NCI-H1436 treated with DMSO at 0.1 percent for 48 hours (cell line): Measurements from ENCODE around the gene NANS.
"Not testable (repeated sequence)": the region's sequence is repeated elsewhere in the genome, so short reads cannot be mapped to it uniquely, and the experiment has no call there.

Source experiments
- DNase-seq: peaks from one replicate; lab custom pipeline; 2025; lab: John Stamatoyannopoulos, UW

Gene NANS

GRCh38 chr9:98101868-98102273 lies 45.3 kb downstream of the NANS start:
- no peak for DNase-seq

DNA sequence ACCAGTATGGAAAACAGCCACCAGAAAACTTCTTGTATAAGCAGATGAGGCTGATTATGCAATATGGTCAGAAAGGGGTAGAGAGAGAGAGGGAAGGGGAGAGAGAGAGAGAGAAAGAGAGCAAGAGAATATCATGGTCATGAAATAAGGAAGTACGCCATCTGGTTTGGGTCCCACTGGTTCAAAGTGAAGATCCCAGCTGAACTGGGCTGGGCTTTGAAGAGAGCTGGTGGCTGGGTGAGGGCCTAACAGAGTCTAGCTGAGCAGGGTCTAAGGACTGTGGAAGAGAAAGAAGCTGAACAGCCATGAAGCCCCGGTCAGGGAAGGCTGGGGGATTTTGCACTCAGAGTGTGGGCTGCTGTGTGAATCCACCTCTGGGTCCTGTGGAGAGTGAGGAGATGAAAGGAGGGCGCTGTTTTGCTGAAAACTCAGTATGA lies 47.9 kb downstream of the NANS start:
- no peak for DNase-seq

GRCh38 chr9:98105006-98105405 lies 48.5 kb downstream of the NANS start:
- no peak for DNase-seq

GRCh38 chr9:98107926-98108325 lies 51.4 kb downstream of the NANS start:
- DNase-seq = no peak

- DNase-seq = no peak
Measured at GRCh38 chr9:98108531-98109031, 52.0 kb downstream of the NANS start.

DNA sequence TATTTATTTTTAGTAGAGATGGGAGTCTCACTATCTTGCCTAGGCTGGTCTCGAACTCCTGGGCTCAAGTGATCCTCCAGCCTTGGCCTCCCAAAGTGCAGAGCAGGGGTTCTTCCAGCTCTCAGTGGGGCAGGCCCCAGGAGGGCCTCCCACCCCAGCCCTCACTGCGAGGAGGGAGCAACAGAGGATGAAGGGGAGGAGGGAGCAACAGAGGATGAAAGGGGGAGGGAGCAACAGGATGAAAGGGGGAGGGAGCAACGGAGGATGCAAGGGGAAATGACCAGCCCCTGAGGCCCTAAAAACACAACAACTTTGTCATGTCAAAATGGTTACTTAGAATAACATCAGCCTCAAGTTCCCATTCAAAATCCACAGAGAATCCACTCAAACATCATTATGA lies 52.5 kb downstream of the NANS start:
- DNase-seq = no peak

DNA sequence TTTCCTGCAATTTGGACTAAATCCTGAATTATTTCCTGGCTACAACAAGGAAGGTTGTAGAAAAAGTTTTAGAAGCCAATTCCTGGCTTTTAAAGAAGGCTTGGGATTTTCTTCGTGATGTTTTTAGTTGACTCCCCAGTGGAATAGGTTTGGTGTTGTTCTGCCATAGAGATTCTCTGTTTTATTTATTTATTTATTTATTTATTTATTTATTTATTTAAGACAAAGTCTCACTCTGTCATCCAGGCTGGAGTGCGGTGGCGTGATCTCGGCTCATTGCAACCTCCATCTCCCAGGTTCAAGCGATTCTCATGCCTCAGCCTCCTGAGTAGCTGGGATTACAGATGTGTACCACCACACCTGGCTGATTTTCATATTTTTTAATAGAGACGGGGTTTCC lies 60.6 kb downstream of the NANS start:
- not testable (repeated sequence) for DNase-seq

DNA sequence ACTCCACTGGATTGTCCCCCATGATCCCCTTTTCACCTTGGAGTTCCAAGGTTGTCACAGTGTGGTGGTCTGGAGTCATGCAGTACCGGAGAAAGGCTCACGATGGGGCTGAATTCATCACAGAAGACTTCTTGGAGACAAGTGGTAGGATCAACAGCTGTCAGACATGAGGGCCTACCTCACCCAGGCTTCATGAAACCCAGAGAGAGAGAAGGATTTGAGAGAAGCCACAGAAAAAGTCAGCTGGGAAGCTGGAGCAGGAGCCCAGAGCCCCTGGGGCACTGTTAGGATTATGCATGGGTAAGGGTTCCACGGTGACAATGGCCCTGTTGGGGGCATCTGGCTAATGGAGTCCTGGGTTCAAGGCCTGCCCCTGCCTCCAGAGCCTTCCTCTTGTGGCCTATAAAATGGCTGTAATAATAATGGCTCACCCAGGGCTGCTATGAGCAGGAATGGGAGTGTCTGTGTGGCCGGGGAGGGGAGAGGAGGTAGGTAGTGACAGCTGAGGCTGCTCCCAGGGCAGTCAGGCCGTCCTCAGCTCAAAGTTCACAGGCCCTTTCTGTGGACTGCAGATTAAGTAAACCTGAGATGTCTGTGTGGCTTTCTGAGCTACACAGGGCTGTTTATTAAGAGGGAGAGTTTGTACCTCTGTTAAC lies 61.6 kb downstream of the NANS start:
- no peak for DNase-seq

DNA sequence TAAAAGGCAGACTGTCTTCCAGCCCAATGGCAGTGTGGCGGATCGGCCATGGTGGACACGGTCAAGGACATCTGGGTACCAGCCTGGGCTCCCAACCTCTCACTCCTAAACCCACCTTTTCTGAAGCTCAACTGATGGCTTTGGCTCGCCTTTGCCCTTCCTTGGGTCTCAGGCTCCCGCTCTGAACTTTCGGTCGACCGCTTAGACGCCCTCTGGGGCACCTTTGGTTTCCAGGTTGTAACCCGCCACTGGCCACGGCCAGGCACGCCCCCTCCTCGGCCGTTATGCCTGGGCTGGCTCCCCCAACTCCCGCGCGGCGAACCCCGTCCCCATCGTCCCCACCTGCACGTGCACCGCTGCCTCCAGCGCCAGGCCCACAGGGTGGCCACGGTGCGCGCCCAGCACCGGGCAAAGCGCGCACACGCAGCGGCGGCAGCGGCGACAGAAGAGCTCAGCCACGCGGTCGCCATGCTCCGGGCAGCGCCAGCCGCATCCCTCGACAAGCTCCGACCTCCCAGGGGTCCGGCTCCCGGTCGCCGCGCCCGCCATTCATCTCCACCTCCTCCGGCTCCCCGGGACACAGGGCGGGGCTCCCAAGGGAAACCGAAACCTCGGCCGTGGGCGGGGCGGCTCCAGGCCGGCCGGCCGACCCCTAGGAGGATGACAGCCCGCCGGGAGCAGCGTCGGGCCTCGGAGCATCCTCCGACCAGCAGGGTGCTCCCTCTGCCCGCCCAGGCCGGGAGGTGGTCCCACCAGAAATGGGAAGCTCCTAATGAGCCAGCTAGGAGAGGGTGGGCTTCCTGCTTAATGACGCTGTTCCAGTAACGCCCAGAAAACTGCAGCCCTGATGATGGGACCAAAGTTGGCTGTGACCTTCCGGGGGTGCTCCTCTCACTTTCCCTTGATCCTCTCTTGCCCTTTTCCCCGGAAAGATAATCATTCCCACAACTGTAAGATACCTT lies 62.4 kb downstream of the NANS start, which contains the start of gene TRIM14:
Gene TRIM14, minus strand, starts transcription at position 583 of the 962 bp plus-strand sequence. Its CDS starts 34 bp downstream, at position 549.
- DNase-seq = no peak

DNA sequence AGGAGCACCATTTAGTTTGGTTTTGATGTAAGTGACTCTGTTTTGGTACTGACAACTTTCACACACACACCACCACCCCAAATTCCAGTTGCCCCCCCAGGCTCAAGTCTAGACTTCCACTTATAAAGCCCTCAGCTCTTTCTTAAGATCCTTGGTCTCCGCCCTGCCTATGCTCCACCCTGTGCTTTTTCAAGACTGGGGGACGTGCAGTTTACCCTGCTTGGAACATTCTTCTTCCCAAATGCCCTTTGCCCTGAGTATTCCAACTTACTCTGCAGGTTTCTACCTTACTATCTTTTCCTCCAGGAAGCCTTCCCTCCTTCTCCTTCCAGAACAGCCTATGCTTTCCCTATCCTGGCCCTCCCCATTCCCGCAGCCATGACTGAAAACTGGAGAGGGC lies 63.9 kb downstream of the NANS start:
- no peak for DNase-seq

DNA sequence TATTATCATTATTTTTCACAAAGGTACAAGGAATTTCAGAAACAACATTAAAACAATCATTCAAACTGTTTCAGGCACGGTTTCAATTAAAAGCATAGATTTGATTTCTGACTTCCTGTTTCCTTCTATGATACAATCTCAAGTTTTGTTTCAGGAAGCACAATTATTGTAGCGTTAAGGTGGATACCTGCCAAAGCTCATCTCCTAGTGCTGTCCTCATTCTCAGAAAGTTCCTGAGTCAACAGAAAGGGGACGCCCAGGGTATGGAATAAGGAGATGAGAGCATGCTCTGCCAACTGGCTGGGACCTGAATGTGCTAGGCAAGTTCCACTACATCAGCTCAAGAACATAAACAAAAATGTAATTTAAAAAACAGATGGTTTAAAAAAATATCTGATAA lies 64.5 kb downstream of the NANS start:
- DNase-seq = no peak

GRCh38 chr9:98124091-98124490 lies 67.6 kb downstream of the NANS start:
- not testable (repeated sequence) for DNase-seq

- no peak for DNase-seq
Measured at GRCh38 chr9:98124637-98125426, 68.3 kb downstream of the NANS start.

DNA sequence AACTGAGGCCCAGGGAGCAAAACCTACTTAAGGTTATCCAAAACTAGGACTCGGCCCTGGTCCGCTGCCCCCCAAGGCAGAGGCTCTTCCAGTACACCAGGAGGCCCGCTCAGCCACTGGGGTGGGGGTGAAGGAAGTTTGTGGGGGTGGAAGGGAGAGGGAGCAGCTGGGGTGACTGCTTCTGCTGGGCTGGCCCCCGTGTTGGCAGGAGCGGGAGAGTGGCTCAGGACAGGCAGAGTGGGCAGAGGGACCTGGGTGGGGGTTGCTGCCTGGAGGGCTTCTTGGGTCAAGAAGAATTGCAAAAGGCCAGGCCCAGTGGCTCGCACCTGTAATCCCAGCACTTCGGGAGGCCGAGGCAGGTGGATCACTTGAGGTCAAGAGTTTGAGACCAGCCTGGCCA lies 70.7 kb downstream of the NANS start:
- no peak for DNase-seq

DNA sequence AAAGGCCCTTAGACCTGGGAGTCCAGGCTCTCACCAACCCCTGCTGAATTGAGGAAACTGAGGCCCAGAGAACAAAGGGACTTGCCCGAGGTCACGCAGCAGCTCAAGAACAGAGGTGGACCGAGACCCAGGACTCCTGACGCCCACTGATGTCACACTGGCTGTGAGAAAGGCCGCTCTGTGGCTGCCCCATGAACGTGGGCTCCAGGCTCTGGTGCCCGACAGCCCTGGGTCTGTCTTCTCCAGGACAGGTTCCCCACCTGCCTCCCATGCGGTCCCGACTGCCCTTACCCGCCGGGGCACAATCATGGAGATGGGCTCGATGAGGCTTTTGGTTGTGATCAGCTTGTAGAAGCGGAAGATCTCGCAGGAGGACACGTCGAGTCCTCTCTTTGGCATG lies 71.8 kb downstream of the NANS start:
- DNase-seq = no peak

- no peak for DNase-seq
Measured at GRCh38 chr9:98129451-98129881, 72.9 kb downstream of the NANS start.

GRCh38 chr9:98130060-98130459 lies 73.5 kb downstream of the NANS start:
- DNase-seq = not testable (repeated sequence)

- no peak for DNase-seq
Measured at GRCh38 chr9:98130576-98131228, 74.2 kb downstream of the NANS start.

DNA sequence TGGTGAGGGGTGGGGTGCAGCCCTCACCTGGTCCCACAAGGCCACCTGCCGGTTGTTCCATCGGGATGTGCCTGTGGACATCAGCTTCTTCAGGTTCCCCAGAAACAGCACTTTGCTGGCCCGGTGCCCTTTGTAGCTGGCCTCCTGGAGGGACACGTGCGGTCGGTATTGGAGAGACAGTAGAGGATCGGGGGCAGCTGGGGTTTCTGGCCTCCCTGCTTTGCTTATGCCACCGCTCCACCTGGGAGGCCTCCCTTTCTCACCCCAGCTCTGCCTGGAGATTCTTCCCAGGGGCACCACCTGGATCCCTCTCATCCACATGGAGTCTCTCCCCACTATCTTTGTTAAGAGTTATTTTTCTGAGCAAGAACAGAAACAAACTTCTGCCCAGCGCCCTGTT lies 75.6 kb downstream of the NANS start:
- no peak for DNase-seq
